HG03135 (cell line): Measurements from ENCODE around the gene LOC101059915.
"Not testable (repeated sequence)": the region's sequence is repeated elsewhere in the genome, so short reads cannot be mapped to it uniquely, and the experiment has no call there.

ENCODE experiments used
- ATAC-seq: cut with Tn5 transposase; IDR thresholded peaks from one replicate; pipeline ENCODE4 v1.9.1; 2021; ENCODE audit warnings: mild to moderate bottlenecking, moderate library complexity; ENCODE audit not compliant: unreplicated experiment

LOC101059915 gene

GRCh38 chrX:71671043-71671780 is 3.9 kb downstream of the LOC101059915 start:
- ATAC-seq, result no peak

- ATAC-seq, result no peak
These were observed 4.6 kb downstream of the LOC101059915 start for GRCh38 chrX:71671938-71672337.

GRCh38 chrX:71675636-71676035 is 8.3 kb downstream of the LOC101059915 start:
- ATAC-seq, result not testable (repeated sequence)

GRCh38 chrX:71676068-71676795 is 8.9 kb downstream of the LOC101059915 start:
- not testable (repeated sequence) for ATAC-seq

GRCh38 chrX:71677195-71677594 is 9.8 kb downstream of the LOC101059915 start:
- ATAC-seq, result not testable (repeated sequence)

- ATAC-seq, result no peak
These were observed 12.3 kb downstream of the LOC101059915 start for GRCh38 chrX:71679575-71680207.

- ATAC-seq, result peak; percentile 79
These were observed 29.5 kb downstream of the LOC101059915 start for GRCh38 chrX:71696641-71697465.

GRCh38 chrX:71697466-71698298 is 30.3 kb downstream of the LOC101059915 start:
- ATAC-seq, result peak; percentile 29

GRCh38 chrX:71698299-71699022 is 31.1 kb downstream of the LOC101059915 start:
- ATAC-seq, result not testable (repeated sequence)

GRCh38 chrX:71699023-71699344 is 31.6 kb downstream of the LOC101059915 start:
- not testable (repeated sequence) for ATAC-seq

- not testable (repeated sequence) for ATAC-seq
These were observed 35.5 kb downstream of the LOC101059915 start for GRCh38 chrX:71702853-71703252.

GRCh38 chrX:71714064-71714463 is 46.7 kb downstream of the LOC101059915 start:
- not testable (repeated sequence) for ATAC-seq

GRCh38 chrX:71715551-71715950 is 48.2 kb downstream of the LOC101059915 start:
- not testable (repeated sequence) for ATAC-seq

- not testable (repeated sequence) for ATAC-seq
These were observed 49.0 kb downstream of the LOC101059915 start for GRCh38 chrX:71716323-71716722.

GRCh38 chrX:71718185-71718584 is 50.8 kb downstream of the LOC101059915 start, which contains the start of gene CXorf49:
TSS of gene CXorf49 (minus strand) at chrX:71718285. CDS start at chrX:71718151, 134 bp downstream.
- not testable (repeated sequence) for ATAC-seq

GRCh38 chrX:71719195-71719594 is 51.8 kb downstream of the LOC101059915 start:
- ATAC-seq, result not testable (repeated sequence)

GRCh38 chrX:71720289-71720886 is 53.0 kb downstream of the LOC101059915 start:
- ATAC-seq, result not testable (repeated sequence)
